Measurements from ENCODE around the gene TBX18. TPM values are rescaled to one million over a fixed set of nuclear protein-coding genes. Genes with fewer than 3 reads are reported as not detected.

TBX18 gene
- total and polyA plus RNA-seq, 2 donors (not counting 1 experiment from before 2014, with no cell fraction given): 0.33 to 2.2 TPM

- Histone ChIP-seq H3K4me1 (ENCODE audit: control insufficient read depth, extremely low read depth, insufficient read depth, low read length) (no peaks in the 10 kb centered on the region), H3K79me2 (ENCODE audit: control insufficient read depth, insufficient read depth, low read length) (no peaks in the 10 kb centered on the region), H3K27ac (ENCODE audit: insufficient read depth, low read length) (no peak overlapping the region), H3K4me3 (replicated peaks in 1 of 4; ENCODE audit: control extremely low read depth in 1 of 4, insufficient read depth in 1 of 4, low read depth in 3 of 4, low read length in 4 of 4) (no peak overlapping the region), H3K9me3 (ENCODE audit: control insufficient read depth, insufficient read depth, low read depth, low read length) (no peaks in the 10 kb centered on the region), H3K4me2 (ENCODE audit: extremely low read depth, insufficient read depth, low read length) (no peak overlapping the region), H4K20me1 (ENCODE audit: control insufficient read depth, extremely low read depth, insufficient read depth, low read length) (no peaks in the 10 kb centered on the region), H3K27me3 (ENCODE audit: control insufficient read depth, insufficient read depth, low read length) (peaks cover 62% of the 10 kb centered on the region), H3K9ac (ENCODE audit: insufficient read depth, low read length) (no peak overlapping the region), H2AFZ (ENCODE audit: low read length) (no peak overlapping the region), H3K36me3 (ENCODE audit: control insufficient read depth, insufficient read depth, low read length) (no peaks in the 10 kb centered on the region)
- DNase-seq (ENCODE audit: low read depth in 2 of 2): no peak
- no peak for TF ChIP-seq CTCF (conservative IDR thresholded peaks at IDR 0.05 in 1 of 2, IDR thresholded peaks at IDR 0.05 in 1 of 2; ENCODE audit: low read depth in 1 of 2, low read length in 2 of 2)
- TF ChIP-seq EZH2 (IDR thresholded peaks at IDR 0.05; ENCODE audit: low read length, missing control alignments): peak; percentile 47
Measured at GRCh38 chr6:84771756-84772356, 7.5 kb upstream of the TBX18 start.

GRCh38 chr6:84771125-84771755, 6.8 kb upstream of the TBX18 start:
- no peak overlapping the region for H3K4me2 ChIP-seq (ENCODE audit: extremely low read depth, insufficient read depth, low read length)
- no peaks in the 10 kb centered on the region for H4K20me1 ChIP-seq (ENCODE audit: control insufficient read depth, extremely low read depth, insufficient read depth, low read length)
- no peaks in the 10 kb centered on the region for H3K4me1 ChIP-seq (ENCODE audit: control insufficient read depth, extremely low read depth, insufficient read depth, low read length)
- no peak overlapping the region for H2AFZ ChIP-seq (ENCODE audit: low read length)
- H3K9ac ChIP-seq (ENCODE audit: insufficient read depth, low read length): no peak overlapping the region
- no peak overlapping the region for H3K4me3 ChIP-seq (replicated peaks in 1 of 4; ENCODE audit: control extremely low read depth in 1 of 4, insufficient read depth in 1 of 4, low read depth in 3 of 4, low read length in 4 of 4)
- TF ChIP-seq CTCF (conservative IDR thresholded peaks at IDR 0.05 in 1 of 2, IDR thresholded peaks at IDR 0.05 in 1 of 2; ENCODE audit: low read depth in 1 of 2, low read length in 2 of 2) (no peak), EZH2 (IDR thresholded peaks at IDR 0.05; ENCODE audit: low read length, missing control alignments) (no peak)
- H3K36me3 ChIP-seq (ENCODE audit: control insufficient read depth, insufficient read depth, low read length): no peaks in the 10 kb centered on the region
- H3K27me3 ChIP-seq (ENCODE audit: control insufficient read depth, insufficient read depth, low read length): peaks cover 65% of the 10 kb centered on the region
- H3K27ac ChIP-seq (ENCODE audit: insufficient read depth, low read length): no peak overlapping the region
- no peak for DNase-seq (ENCODE audit: low read depth in 2 of 2)
- no peaks in the 10 kb centered on the region for H3K9me3 ChIP-seq (ENCODE audit: control insufficient read depth, insufficient read depth, low read depth, low read length)
- H3K79me2 ChIP-seq (ENCODE audit: control insufficient read depth, insufficient read depth, low read length): no peaks in the 10 kb centered on the region

- Histone ChIP-seq H3K9me3 (ENCODE audit: control insufficient read depth, insufficient read depth, low read depth, low read length) (no peaks in the 10 kb centered on the region), H3K79me2 (ENCODE audit: control insufficient read depth, insufficient read depth, low read length) (no peaks in the 10 kb centered on the region), H3K9ac (ENCODE audit: insufficient read depth, low read length) (no peak overlapping the region), H3K27ac (ENCODE audit: insufficient read depth, low read length) (no peak overlapping the region), H3K4me1 (ENCODE audit: control insufficient read depth, extremely low read depth, insufficient read depth, low read length) (no peaks in the 10 kb centered on the region), H4K20me1 (ENCODE audit: control insufficient read depth, extremely low read depth, insufficient read depth, low read length) (no peaks in the 10 kb centered on the region), H3K4me3 (replicated peaks in 1 of 4; ENCODE audit: control extremely low read depth in 1 of 4, insufficient read depth in 1 of 4, low read depth in 3 of 4, low read length in 4 of 4) (no peak overlapping the region), H2AFZ (ENCODE audit: low read length) (no peak overlapping the region), H3K27me3 (ENCODE audit: control insufficient read depth, insufficient read depth, low read length) (peaks cover 69% of the 10 kb centered on the region), H3K36me3 (ENCODE audit: control insufficient read depth, insufficient read depth, low read length) (no peaks in the 10 kb centered on the region), H3K4me2 (ENCODE audit: extremely low read depth, insufficient read depth, low read length) (no peak overlapping the region)
- TF ChIP-seq EZH2 (IDR thresholded peaks at IDR 0.05; ENCODE audit: low read length, missing control alignments): no peak
- no peak for TF ChIP-seq CTCF (conservative IDR thresholded peaks at IDR 0.05 in 1 of 2, IDR thresholded peaks at IDR 0.05 in 1 of 2; ENCODE audit: low read depth in 1 of 2, low read length in 2 of 2)
- DNase-seq (ENCODE audit: low read depth in 2 of 2): no peak
Measured at GRCh38 chr6:84770521-84770920, 6.1 kb upstream of the TBX18 start.

Data from fibroblast of lung (primary cell).